D721Med (cell line): ENCODE data around the gene LGR5.

Source experiments
- DNase-seq: peaks from one replicate; pipeline ENCODE4 v3.0.0; 2011; ENCODE audit warnings: low spot score; ENCODE audit not compliant: insufficient read length
- FAIRE-seq: peaks from 2 replicates; lab custom pipeline; 2011; peaks lifted over from hg19 to GRCh38; lab: Jason Lieb, UNC
- CTCF ChIP-seq: IDR thresholded peaks from 2 replicates; pipeline ENCODE4 v1.5.1; 2012; ENCODE audit warnings: mild to moderate bottlenecking, control low read depth; ENCODE audit not compliant: insufficient read depth; ENCODE audit errors: missing control alignments

LGR5 gene

GRCh38 chr12:71627438-71628002, 187.9 kb downstream of the LGR5 start:
- TF ChIP-seq CTCF: no peak
- no peak for DNase-seq
- FAIRE-seq: no peak
